Adrenal gland (tissue), 12 donors: ENCODE data around the gene NINL. TPM values are rescaled to one million over a fixed set of nuclear protein-coding genes. Genes with fewer than 3 reads are reported as not detected.

Experiments
- DNase-seq, 7 donors: peaks; one replicate each; pipeline ENCODE4 v3.0.0-alpha.2; 2019 to 2020
- H3K27ac ChIP-seq, 5 donors: fragments of 200-600 bp; sonication (generic) in 4 of 5; 1 replicate in 3 of 5; 2 replicates in 2 of 5; pipeline versions ENCODE4 v1.5.1 to v1.8.0; 2016 to 2020; ENCODE audit warnings: mild to moderate bottlenecking in 1 of 5
- H3K27me3 ChIP-seq: fragments of 200-600 bp; 2 replicates; pipeline ENCODE4 v1.8.0; 2021
- H3K36me3 ChIP-seq, 2 donors: fragments of 200-600 bp; replicated peaks in 1 of 2; 1 replicate in 1 of 2; 2 replicates in 1 of 2; pipeline versions ENCODE4 v1.5.1 to v1.8.0; 2018 to 2022
- H3K4me1 ChIP-seq, 2 donors: fragments of 200-600 bp; replicated peaks in 1 of 2; 1 replicate in 1 of 2; 2 replicates in 1 of 2; pipeline versions ENCODE4 v1.5.1 to v1.8.0; 2018 to 2021
- H3K4me3 ChIP-seq, 4 donors: fragments of 200-600 bp; sonication (generic) in 3 of 4; one replicate each; pipeline ENCODE4 v1.5.1; 2016 to 2018
- H3K9me3 ChIP-seq, 3 donors: fragments of 200-600 bp; sonication (generic) in 1 of 3; replicated peaks in 1 of 3; 1 replicate in 2 of 3; 2 replicates in 1 of 3; pipeline versions ENCODE4 v1.5.1 to v1.8.0; 2016 to 2021
- CTCF ChIP-seq, 6 experiments: fragments of 450-650 bp in 4 of 6; fragments of 200-600 bp in 2 of 6; sonication (generic) in 1 of 6; IDR thresholded peaks; 1 replicate in 5 of 6; 2 replicates in 1 of 6; pipeline versions ENCODE4 v1.5.1 to v1.8.0; 2016 to 2021; ENCODE audit warnings: antibody characterized with exemption in 6 of 6, mild to moderate bottlenecking in 2 of 6, moderate library complexity in 1 of 6
- POLR2A ChIP-seq, 2 donors: fragments of 450-650 bp; IDR thresholded peaks; one replicate each; pipeline ENCODE4 v1.6.1; 2017; ENCODE audit warnings: antibody characterized with exemption in 2 of 2, mild to moderate bottlenecking in 2 of 2, moderate library complexity in 1 of 2
- WGBS, 4 donors: extraction: QIAGEN DNeasy Blood & Tissue Kit in 2 of 4; methylation state at CpG; one replicate each; pipeline versions ENCODE4 v1.1.5 to v1.1.7; 2013 to 2017; 5-methylcytosine and 5-hydroxymethylcytosine counted together
- intact Hi-C, 2 donors: fragments of 100-400 bp; cut with DNase I; formaldehyde crosslinking; loops; one replicate each; pipeline versions ENCODE4 v1.14.1 to v1.15.0; 2022 to 2023
- polyA plus RNA-seq, 3 donors: library from polyadenylated mRNA; stranded (reverse); fragments of 200-250 nt in 2 of 3; fragments of 350-450 nt in 1 of 3; fragmentation: Illumina TruSeq in 1 of 3; extraction: RNeasy Lipid Tissue Mini Kit (QIAGEN cat#74804) in 1 of 3; gene quantifications; one replicate each; pipeline ENCODE4 v1.2.3, GENCODE V29; 2013 to 2014
- total RNA-seq, 9 donors: library from RNA; depleted of rRNA in 4 of 9; stranded (reverse); fragments of >200 nt in 4 of 9; fragments of 120-200 nt in 1 of 9; fragmentation: NEBNext Ultra II Directional in 1 of 9; extraction: Animal tissue kit (Norgen Biotek cat#: 25700) in 1 of 9; gene quantifications; one replicate each; pipeline versions ENCODE4 v1.1.0 to v1.2.4, GENCODE V29; 2013 to 2023
- donor health status: healthy with polysubstance abuse.
- donor health status: Bipolar disorder and iron deficiency.
- donor health status: DM: yes; HTN: yes; CAD: no.
- donor health status: DM: no; HTN: no; CAD: no.
- donor health status: DM: no; HTN: no; CAD: no.
- donor health status: DM: yes; HTN: yes; CAD: no.

The NINL gene
- total and polyA plus RNA-seq, 12 donors = 10.0 to 30.9 (median 15.4) TPM

GRCh38 chr20:25571240-25571639, 14.1 kb downstream of the NINL start:
- Histone ChIP-seq H3K4me1 (peaks cover 0 to 8% of the 10 kb centered on the region in 2 donors), H3K9me3 (no peaks in the 10 kb centered on the region), H3K27me3 (no peaks in the 10 kb centered on the region), H3K4me3 (no peak overlapping the region), H3K36me3 (no peaks in the 10 kb centered on the region), H3K27ac (no peak overlapping the region)
- 68 to 79% (median 72%) methylated on average over 2 of the region's 2 CpGs for WGBS, 4 donors
- TF ChIP-seq POLR2A (IDR thresholded peaks at IDR 0.05) (no peak), CTCF (IDR thresholded peaks at IDR 0.05) (no peak)
- no peak for DNase-seq
- intact Hi-C loops = no loop called here

- WGBS, 4 donors = 86 to 98% (median 95%) methylated on average over 7 of the region's 7 CpGs
- intact Hi-C loops = no loop called here
- no peak overlapping the region for H3K27ac ChIP-seq
- TF ChIP-seq POLR2A (IDR thresholded peaks at IDR 0.05) (no peak), CTCF (IDR thresholded peaks at IDR 0.05) (no peak)
- H3K36me3 ChIP-seq = no peaks in the 10 kb centered on the region
- H3K9me3 ChIP-seq = no peaks in the 10 kb centered on the region
- peaks cover 0 to 8% of the 10 kb centered on the region in 2 donors for H3K4me1 ChIP-seq
- no peak for DNase-seq
- no peaks in the 10 kb centered on the region for H3K27me3 ChIP-seq
- no peak overlapping the region for H3K4me3 ChIP-seq
Observed at GRCh38 chr20:25570148-25570530, 15.2 kb downstream of the NINL start.

DNA sequence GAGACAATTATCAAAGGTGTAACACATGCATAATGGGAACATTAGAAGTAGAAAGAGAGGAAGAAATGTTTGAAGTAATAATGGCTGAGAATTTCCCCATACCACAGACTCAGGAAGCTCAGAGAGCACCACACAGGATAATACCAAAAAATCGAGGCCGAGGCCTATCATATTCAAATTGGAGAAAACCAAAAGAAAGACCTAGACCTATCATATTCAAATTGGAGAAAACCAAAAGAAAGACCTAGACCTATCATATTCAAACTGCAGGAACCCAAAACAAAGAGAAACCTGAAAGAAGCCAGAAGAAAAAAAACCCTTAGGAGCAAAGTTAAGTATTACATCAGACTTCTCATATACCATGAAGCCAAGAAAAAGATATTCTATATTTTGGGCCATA, 18.0 kb downstream of the NINL start:
- Histone ChIP-seq H3K36me3 (no peaks in the 10 kb centered on the region), H3K4me1 (no peaks in the 10 kb centered on the region), H3K4me3 (no peak overlapping the region), H3K27ac (no peak overlapping the region), H3K9me3 (no peaks in the 10 kb centered on the region), H3K27me3 (no peaks in the 10 kb centered on the region)
- no peak for TF ChIP-seq POLR2A (IDR thresholded peaks at IDR 0.05)
- TF ChIP-seq CTCF (IDR thresholded peaks at IDR 0.05) = no peak
- WGBS, 4 donors = 89 to 100% (median 90%) methylated on average over 2 of the region's 2 CpGs
- no peak for DNase-seq
- intact Hi-C loops = no loop called here

GRCh38 chr20:25566821-25567220, 18.5 kb downstream of the NINL start:
- Histone ChIP-seq H3K27ac (no peak overlapping the region), H3K36me3 (no peaks in the 10 kb centered on the region), H3K4me1 (no peaks in the 10 kb centered on the region), H3K9me3 (no peaks in the 10 kb centered on the region), H3K4me3 (no peak overlapping the region), H3K27me3 (no peaks in the 10 kb centered on the region)
- TF ChIP-seq POLR2A (IDR thresholded peaks at IDR 0.05) = no peak
- TF ChIP-seq CTCF (IDR thresholded peaks at IDR 0.05) = no peak
- intact Hi-C loops = no loop called here
- 93 to 95% (median 94%) methylated on average over 2 of the region's 2 CpGs for WGBS, 4 donors
- DNase-seq = no peak
